DOHH2 (cell line): ENCODE data around the gene NBAS.

Source experiments
- CTCF ChIP-seq: fragments of 200-600 bp; sonication (generic); IDR thresholded peaks from one replicate; pipeline ENCODE4 v1.5.1; 2014; ENCODE audit warnings: antibody characterized with exemption, mild to moderate bottlenecking, low read depth, low read length; ENCODE audit not compliant: poor library complexity, severe bottlenecking
- EZH2phosphoT487 ChIP-seq: fragments of 200-600 bp; sonication (generic); IDR thresholded peaks from 2 replicates; pipeline ENCODE4 v1.6.1; 2017; ENCODE audit warnings: borderline replicate concordance, mild to moderate bottlenecking, antibody characterized with exemption, low read length, moderate library complexity, mixed read lengths

- TF ChIP-seq CTCF = no peak
- no peak for TF ChIP-seq EZH2phosphoT487
These were observed 103.3 kb downstream of the NBAS start for GRCh38 chr2:15457868-15458267.
